MM.1S (cell line): ENCODE measurements around the gene USP10.
"Not testable (repeated sequence)": the region's sequence is repeated elsewhere in the genome, so short reads cannot be mapped to it uniquely, and the experiment has no call there.

ENCODE experiments used
- DNase-seq: peaks from one replicate; pipeline ENCODE4 v3.0.0-alpha.2; 2015
- H2AFZ ChIP-seq: fragments of 300-600 bp; sonication (generic); 2 replicates; pipeline ENCODE4 v1.6.0; 2016; ENCODE audit warnings: antibody characterized with exemption, low read length
- H3F3A ChIP-seq: fragments of 300-600 bp; sonication (generic); 2 replicates; pipeline ENCODE4 v1.6.1; 2016; ENCODE audit warnings: mild to moderate bottlenecking, antibody characterized with exemption, low read length, moderate library complexity, mixed read lengths; ENCODE audit not compliant: insufficient read depth
- H3K27ac ChIP-seq: fragments of 300-600 bp; sonication (generic); 2 replicates; pipeline ENCODE4 v1.5.1; 2016; ENCODE audit warnings: mild to moderate bottlenecking, low read length
- H3K27me3 ChIP-seq: fragments of 300-600 bp; sonication (generic); replicated peaks from 2 replicates; pipeline ENCODE4 v1.6.0; 2016; ENCODE audit warnings: low read length; ENCODE audit not compliant: insufficient read depth
- H3K36me3 ChIP-seq: fragments of 300-600 bp; sonication (generic); replicated peaks from 2 replicates; pipeline ENCODE4 v1.6.1; 2016; ENCODE audit warnings: mild to moderate bottlenecking, low read length, mixed read lengths; ENCODE audit not compliant: insufficient read depth
- H3K4me1 ChIP-seq: fragments of 300-600 bp; sonication (generic); 2 replicates; pipeline ENCODE4 v1.6.1; 2016; ENCODE audit warnings: low read length, mixed read lengths
- H3K4me2 ChIP-seq: fragments of 300-600 bp; sonication (generic); 2 replicates; pipeline ENCODE4 v1.6.0; 2016; ENCODE audit warnings: low read depth, low read length
- H3K4me3 ChIP-seq: fragments of 300-600 bp; sonication (generic); 2 replicates; pipeline ENCODE4 v1.5.1; 2016; ENCODE audit warnings: low read length, mixed read lengths
- H3K79me2 ChIP-seq: fragments of 300-600 bp; sonication (generic); 2 replicates; pipeline ENCODE4 v1.6.1; 2016; ENCODE audit warnings: mixed run types, low read length, mixed read lengths
- H3K9ac ChIP-seq: fragments of 300-600 bp; sonication (generic); 2 replicates; pipeline ENCODE4 v1.6.1; 2016; ENCODE audit warnings: low read length, mixed read lengths
- H3K9me2 ChIP-seq: fragments of 300-600 bp; sonication (generic); replicated peaks from 2 replicates; pipeline ENCODE4 v1.6.1; 2016; ENCODE audit warnings: mild to moderate bottlenecking, low read length, mixed read lengths; ENCODE audit not compliant: insufficient read depth
- H3K9me3 ChIP-seq: fragments of 300-600 bp; sonication (generic); replicated peaks from 2 replicates; pipeline ENCODE4 v1.6.1; 2016; ENCODE audit warnings: mild to moderate bottlenecking, low read length, mixed read lengths; ENCODE audit not compliant: insufficient read depth
- H4K20me1 ChIP-seq: fragments of 300-600 bp; sonication (generic); 2 replicates; pipeline ENCODE4 v1.6.1; 2016; ENCODE audit warnings: mild to moderate bottlenecking, low read length, moderate library complexity, mixed read lengths; ENCODE audit not compliant: insufficient read depth
- CTCF ChIP-seq: fragments of 300-600 bp; sonication (generic); IDR thresholded peaks from 2 replicates; pipeline ENCODE4 v1.5.1; 2016; ENCODE audit warnings: antibody characterized with exemption, low read length, mixed read lengths
- EZH2 ChIP-seq: fragments of 300-600 bp; sonication (generic); optimal IDR thresholded peaks from 2 replicates; pipeline ENCODE3; 2017; ENCODE audit warnings: low read depth, mild to moderate bottlenecking, antibody characterized with exemption, low read length, mixed read lengths
- EZH2phosphoT487 ChIP-seq: fragments of 300-600 bp; sonication (generic); IDR thresholded peaks from 2 replicates; pipeline ENCODE4 v1.6.1; 2018; ENCODE audit warnings: antibody characterized with exemption, low read length

USP10 gene

GRCh38 chr16:84690088-84690819 is 9.5 kb upstream of the USP10 start:
- no peaks in the 10 kb centered on the region for H3K36me3 ChIP-seq
- no peak overlapping the region for H2AFZ ChIP-seq
- no peak overlapping the region for H3K9ac ChIP-seq
- H3K4me3 ChIP-seq: no peak overlapping the region
- no peaks in the 10 kb centered on the region for H3K9me3 ChIP-seq
- no peaks in the 10 kb centered on the region for H3F3A ChIP-seq
- H3K27ac ChIP-seq: no peak overlapping the region
- H4K20me1 ChIP-seq: no peaks in the 10 kb centered on the region
- no peaks in the 10 kb centered on the region for H3K79me2 ChIP-seq
- DNase-seq: no peak
- H3K27me3 ChIP-seq: no peaks in the 10 kb centered on the region
- H3K4me2 ChIP-seq: no peak overlapping the region
- no peaks in the 10 kb centered on the region for H3K9me2 ChIP-seq
- no peaks in the 10 kb centered on the region for H3K4me1 ChIP-seq
- TF ChIP-seq EZH2 (no peak), CTCF (no peak)

- DNase-seq: no peak
- Histone ChIP-seq H3K36me3 (no peaks in the 10 kb centered on the region), H3K79me2 (no peaks in the 10 kb centered on the region), H3K9ac (no peak overlapping the region), H3K27ac (no peak overlapping the region), H3K4me2 (no peak overlapping the region), H2AFZ (no peak overlapping the region), H3K4me1 (no peaks in the 10 kb centered on the region), H3K9me3 (no peaks in the 10 kb centered on the region), H4K20me1 (no peaks in the 10 kb centered on the region), H3F3A (no peaks in the 10 kb centered on the region), H3K9me2 (no peaks in the 10 kb centered on the region), H3K27me3 (no peaks in the 10 kb centered on the region), H3K4me3 (no peak overlapping the region)
- TF ChIP-seq EZH2 (no peak), CTCF (no peak), EZH2phosphoT487 (no peak)
Observed at GRCh38 chr16:84692451-84693214, 7.2 kb upstream of the USP10 start.

GRCh38 chr16:84693869-84694268 is 5.9 kb upstream of the USP10 start:
- H3F3A ChIP-seq, H3K4me2 ChIP-seq, H3K27me3 ChIP-seq, H3K4me3 ChIP-seq, H2AFZ ChIP-seq, H3K4me1 ChIP-seq, H3K27ac ChIP-seq, H3K79me2 ChIP-seq, H4K20me1 ChIP-seq, H3K36me3 ChIP-seq, H3K9ac ChIP-seq, DNase-seq, H3K9me2 ChIP-seq, H3K9me3 ChIP-seq: not testable (repeated sequence)

GRCh38 chr16:84694980-84695379 is 4.8 kb upstream of the USP10 start:
- Histone ChIP-seq H3F3A (no peaks in the 10 kb centered on the region), H3K27me3 (no peaks in the 10 kb centered on the region), H4K20me1 (no peaks in the 10 kb centered on the region), H3K4me2 (no peak overlapping the region), H3K36me3 (no peaks in the 10 kb centered on the region), H3K9me3 (no peaks in the 10 kb centered on the region), H3K9me2 (no peaks in the 10 kb centered on the region), H3K4me3 (no peak overlapping the region), H2AFZ (no peak overlapping the region), H3K27ac (no peak overlapping the region), H3K9ac (no peak overlapping the region), H3K4me1 (no peaks in the 10 kb centered on the region), H3K79me2 (no peaks in the 10 kb centered on the region)
- DNase-seq: no peak
- TF ChIP-seq CTCF: no peak
- no peak for TF ChIP-seq EZH2
